ENCODE results near the gene CTNNA2.

CTNNA2 gene

GRCh38 chr2:79903222-79904000, 390.6 kb downstream of the CTNNA2 start (continued):
- no peak for TF ChIP-seq ISL1 (CRISPR knock-in tag; IDR thresholded peaks at IDR 0.05)

GRCh38 chr2:79906139-79906890, 393.5 kb downstream of the CTNNA2 start:
- no peak for ATAC-seq
- TF ChIP-seq OSR1 (CRISPR knock-in tag; IDR thresholded peaks at IDR 0.05) (no peak), BACH2 (CRISPR knock-in tag; IDR thresholded peaks at IDR 0.05; ENCODE audit: borderline replicate concordance) (no peak), ZNF8 (CRISPR knock-in tag; IDR thresholded peaks at IDR 0.05) (no peak), ZNF70 (CRISPR knock-in tag; IDR thresholded peaks at IDR 0.05) (no peak), TSHZ2 (CRISPR knock-in tag; IDR thresholded peaks at IDR 0.05) (no peak), ZFP3 (CRISPR knock-in tag; IDR thresholded peaks at IDR 0.05) (no peak), TOX (CRISPR knock-in tag; IDR thresholded peaks at IDR 0.05; ENCODE audit: borderline replicate concordance) (no peak), POU6F1 (CRISPR knock-in tag; IDR thresholded peaks at IDR 0.05; ENCODE audit: borderline replicate concordance, low read depth) (no peak), GLIS3 (CRISPR knock-in tag; IDR thresholded peaks at IDR 0.05) (no peak), ZC3H10 (CRISPR knock-in tag; IDR thresholded peaks at IDR 0.05) (no peak), CREB5 (CRISPR knock-in tag; IDR thresholded peaks at IDR 0.05; ENCODE audit: low read depth) (no peak), ISL1 (CRISPR knock-in tag; IDR thresholded peaks at IDR 0.05) (no peak), ARNTL (CRISPR knock-in tag; IDR thresholded peaks at IDR 0.05; ENCODE audit: borderline replicate concordance, low read depth) (no peak)

GRCh38 chr2:79909521-79909920, 396.7 kb downstream of the CTNNA2 start:
- TF ChIP-seq CSRNP3 (CRISPR knock-in tag; IDR thresholded peaks at IDR 0.05), result no peak
- TF ChIP-seq SNAI2 (CRISPR knock-in tag; IDR thresholded peaks at IDR 0.05), result no peak
- TF ChIP-seq ARNTL (CRISPR knock-in tag; IDR thresholded peaks at IDR 0.05; ENCODE audit: borderline replicate concordance, low read depth), result no peak
- no peak for TF ChIP-seq PPARA (CRISPR knock-in tag; IDR thresholded peaks at IDR 0.05; ENCODE audit: borderline replicate concordance)
- TF ChIP-seq TOX (CRISPR knock-in tag; IDR thresholded peaks at IDR 0.05; ENCODE audit: borderline replicate concordance), result no peak
- no peak for TF ChIP-seq POU6F1 (CRISPR knock-in tag; IDR thresholded peaks at IDR 0.05; ENCODE audit: borderline replicate concordance, low read depth)
- no peak for TF ChIP-seq TCF4 (CRISPR knock-in tag; IDR thresholded peaks at IDR 0.05; ENCODE audit: borderline replicate concordance)
- no peak for TF ChIP-seq ZFP30 (CRISPR knock-in tag; IDR thresholded peaks at IDR 0.05)
- no peak for TF ChIP-seq BACH2 (CRISPR knock-in tag; IDR thresholded peaks at IDR 0.05; ENCODE audit: borderline replicate concordance)
- TF ChIP-seq ESRRG (CRISPR knock-in tag; IDR thresholded peaks at IDR 0.05), result no peak
- no peak for TF ChIP-seq CSDC2 (CRISPR knock-in tag; IDR thresholded peaks at IDR 0.05)
- no peak for ATAC-seq
